GM21423 (cell line): ENCODE data around the gene AFAP1.

Experiments used
- ATAC-seq: cut with Tn5 transposase; IDR thresholded peaks from one replicate; pipeline ENCODE4 v1.9.1; 2021; ENCODE audit warnings: mild to moderate bottlenecking, moderate library complexity; ENCODE audit not compliant: unreplicated experiment

The AFAP1 gene

GRCh38 chr4:7759635-7760034 is 180.0 kb downstream of the AFAP1 start:
- ATAC-seq: no peak

- ATAC-seq: no peak
These were observed 180.4 kb downstream of the AFAP1 start for GRCh38 chr4:7759216-7759615.

GRCh38 chr4:7758476-7758875 is 181.2 kb downstream of the AFAP1 start:
- ATAC-seq: no peak

GRCh38 chr4:7757501-7758471 is 181.9 kb downstream of the AFAP1 start:
- no peak for ATAC-seq

- no peak for ATAC-seq
These were observed 182.9 kb downstream of the AFAP1 start for GRCh38 chr4:7756561-7757355.

GRCh38 chr4:7756071-7756470 is 183.6 kb downstream of the AFAP1 start:
- no peak for ATAC-seq

GRCh38 chr4:7755561-7755960 is 184.1 kb downstream of the AFAP1 start:
- no peak for ATAC-seq

- no peak for ATAC-seq
These were observed 184.9 kb downstream of the AFAP1 start for GRCh38 chr4:7754565-7755262.

- no peak for ATAC-seq
These were observed 185.7 kb downstream of the AFAP1 start for GRCh38 chr4:7753931-7754465.

- no peak for ATAC-seq
These were observed 186.4 kb downstream of the AFAP1 start for GRCh38 chr4:7753271-7753670.

GRCh38 chr4:7752649-7753048 is 187.0 kb downstream of the AFAP1 start:
- ATAC-seq: no peak

- no peak for ATAC-seq
These were observed 188.7 kb downstream of the AFAP1 start for GRCh38 chr4:7750972-7751371.

GRCh38 chr4:7750523-7750922 is 189.1 kb downstream of the AFAP1 start:
- no peak for ATAC-seq

- no peak for ATAC-seq
These were observed 192.1 kb downstream of the AFAP1 start for GRCh38 chr4:7747566-7747965.

- no peak for ATAC-seq
These were observed 192.6 kb downstream of the AFAP1 start for GRCh38 chr4:7747062-7747385.

GRCh38 chr4:7746351-7747061 is 193.2 kb downstream of the AFAP1 start:
- ATAC-seq: no peak

GRCh38 chr4:7745301-7745885 is 194.3 kb downstream of the AFAP1 start:
- no peak for ATAC-seq

- ATAC-seq: no peak
These were observed 195.4 kb downstream of the AFAP1 start for GRCh38 chr4:7744142-7744804.

- ATAC-seq: no peak
These were observed 196.8 kb downstream of the AFAP1 start for GRCh38 chr4:7742807-7743280.
